ENCODE results near the gene ACAA1. TPM values are rescaled to one million over a fixed set of nuclear protein-coding genes. Genes with fewer than 3 reads are reported as not detected.

Gene ACAA1
- total and polyA plus RNA-seq, 2 donors (not counting 1 experiment from before 2014, with no cell fraction given): 98.4 to 143 TPM

DNA sequence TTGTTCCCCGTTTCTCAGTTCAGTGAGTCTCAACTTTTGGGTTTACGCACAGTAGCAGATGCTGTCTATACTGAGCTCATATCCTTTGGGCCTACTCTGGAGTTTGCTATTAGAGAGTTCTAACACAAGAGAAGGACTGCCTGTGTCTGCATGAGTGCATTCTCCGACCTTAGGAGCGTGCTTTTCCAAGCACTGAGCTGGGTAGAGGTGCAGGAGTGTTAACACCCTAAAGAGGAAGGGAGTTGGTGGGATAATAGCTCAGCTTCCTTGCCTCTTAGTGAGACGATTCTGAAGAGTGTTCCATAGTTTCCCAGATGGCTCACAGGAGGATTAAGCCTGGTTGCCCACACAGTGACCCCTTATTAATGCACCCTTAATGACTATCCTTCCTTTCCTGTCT, 21.5 kb upstream of the ACAA1 start:
- Histone ChIP-seq H3K9ac (ENCODE audit: low read length) (no peak overlapping the region), H3K27me3 (replicated peaks in 1 of 4; ENCODE audit: control extremely low read depth in 1 of 4, control insufficient read depth in 3 of 4, insufficient read depth in 4 of 4, low read length in 3 of 4) (no peaks in the 10 kb centered on the region), H3K4me3 (ENCODE audit: control extremely low read depth in 1 of 5, extremely low read depth in 1 of 5, insufficient read depth in 1 of 5, low read depth in 2 of 5, low read length in 4 of 5) (no peak overlapping the region), H4K20me1 (ENCODE audit: control insufficient read depth, insufficient read depth, low read length, poor library complexity, severe bottlenecking) (no peaks in the 10 kb centered on the region), H3K4me2 (replicated peaks; ENCODE audit: low read depth, low read length, poor library complexity, severe bottlenecking) (no peak overlapping the region), H3K4me1 (ENCODE audit: control insufficient read depth in 2 of 2, insufficient read depth in 2 of 2, low read length in 2 of 2) (peaks cover 11 to 12% of the 10 kb centered on the region in 2 donors), H3K9me3 (ENCODE audit: control extremely low read depth in 1 of 3, control insufficient read depth in 2 of 3, insufficient read depth in 1 of 3, low read length in 2 of 3) (no peaks in the 10 kb centered on the region), H3K36me3 (replicated peaks in 1 of 2; ENCODE audit: control extremely low read depth in 1 of 2, control insufficient read depth in 1 of 2, extremely low read depth in 1 of 2, insufficient read depth in 2 of 2, low read length in 1 of 2) (no peaks in the 10 kb centered on the region), H3K79me2 (ENCODE audit: control insufficient read depth, insufficient read depth, low read length) (no peaks in the 10 kb centered on the region), H3K27ac (ENCODE audit: low read length in 2 of 2) (peak overlapping the region in 1 of 2 donors; percentile 24), H2AFZ (ENCODE audit: insufficient read depth, low read depth, low read length, poor library complexity, severe bottlenecking) (peak overlapping the region; percentile 41)
- Mint-ChIP-seq H3K4me1 (peaks cover 15% of the 10 kb centered on the region), H3K27ac (peak overlapping the region; percentile 68), H3K27me3 (no peaks in the 10 kb centered on the region), H3K9me3 (ENCODE audit: insufficient read depth) (no peaks in the 10 kb centered on the region), H3K4me3 (no peak overlapping the region)
- ATAC-seq (ENCODE audit: low read depth): no peak
- CTCF ChIA-PET: no interaction called here
- POLR2A ChIA-PET: no interaction called here
- intact Hi-C loops (cut with micrococcal nuclease): no loop called here
- TF ChIP-seq, protein P1, sequence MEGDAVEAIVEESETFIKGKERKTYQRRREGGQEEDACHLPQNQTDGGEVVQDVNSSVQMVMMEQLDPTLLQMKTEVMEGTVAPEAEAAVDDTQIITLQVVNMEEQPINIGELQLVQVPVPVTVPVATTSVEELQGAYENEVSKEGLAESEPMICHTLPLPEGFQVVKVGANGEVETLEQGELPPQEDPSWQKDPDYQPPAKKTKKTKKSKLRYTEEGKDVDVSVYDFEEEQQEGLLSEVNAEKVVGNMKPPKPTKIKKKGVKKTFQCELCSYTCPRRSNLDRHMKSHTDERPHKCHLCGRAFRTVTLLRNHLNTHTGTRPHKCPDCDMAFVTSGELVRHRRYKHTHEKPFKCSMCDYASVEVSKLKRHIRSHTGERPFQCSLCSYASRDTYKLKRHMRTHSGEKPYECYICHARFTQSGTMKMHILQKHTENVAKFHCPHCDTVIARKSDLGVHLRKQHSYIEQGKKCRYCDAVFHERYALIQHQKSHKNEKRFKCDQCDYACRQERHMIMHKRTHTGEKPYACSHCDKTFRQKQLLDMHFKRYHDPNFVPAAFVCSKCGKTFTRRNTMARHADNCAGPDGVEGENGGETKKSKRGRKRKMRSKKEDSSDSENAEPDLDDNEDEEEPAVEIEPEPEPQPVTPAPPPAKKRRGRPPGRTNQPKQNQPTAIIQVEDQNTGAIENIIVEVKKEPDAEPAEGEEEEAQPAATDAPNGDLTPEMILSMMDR (IDR thresholded peaks at IDR 0.05): no peak
- TF ChIP-seq EZH2 (IDR thresholded peaks at IDR 0.05; ENCODE audit: borderline replicate concordance, insufficient read depth, low read depth, low read length, poor library complexity, severe bottlenecking): no peak
- no peak for DNase-seq
- WGBS (ENCODE audit: insufficient coverage): 66% methylated on average over 4 of the region's 5 CpGs

DNA sequence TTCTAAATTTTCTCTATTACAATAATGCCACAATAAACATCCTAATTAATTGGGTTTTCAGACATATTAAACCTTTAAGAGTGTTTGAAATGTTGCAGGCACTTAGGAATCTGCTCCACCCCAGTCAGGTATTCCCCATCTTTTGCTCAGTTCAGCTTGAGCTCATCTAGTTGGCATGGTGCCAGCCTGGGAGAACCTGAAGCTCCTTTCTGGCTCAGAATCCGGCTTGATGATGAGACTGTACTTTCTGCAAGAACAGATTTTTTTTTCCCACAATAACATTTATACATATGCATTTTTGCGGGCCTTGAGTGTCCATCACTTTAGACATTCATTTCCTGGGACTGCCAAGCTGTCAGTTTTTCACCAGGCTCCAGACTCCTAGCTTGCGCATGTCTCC, 20.7 kb upstream of the ACAA1 start:
- no peak for ATAC-seq (ENCODE audit: low read depth)
- Mint-ChIP-seq H3K9me3 (ENCODE audit: insufficient read depth) (no peaks in the 10 kb centered on the region), H3K27ac (no peak overlapping the region), H3K4me1 (peaks cover 16% of the 10 kb centered on the region), H3K27me3 (no peaks in the 10 kb centered on the region), H3K4me3 (no peak overlapping the region)
- no peak overlapping the region for H3K27ac ChIP-seq (ENCODE audit: low read length in 2 of 2)
- H2AFZ ChIP-seq (ENCODE audit: insufficient read depth, low read depth, low read length, poor library complexity, severe bottlenecking): no peak overlapping the region
- H3K36me3 ChIP-seq (replicated peaks in 1 of 2; ENCODE audit: control extremely low read depth in 1 of 2, control insufficient read depth in 1 of 2, extremely low read depth in 1 of 2, insufficient read depth in 2 of 2, low read length in 1 of 2): no peaks in the 10 kb centered on the region
- H3K4me2 ChIP-seq (replicated peaks; ENCODE audit: low read depth, low read length, poor library complexity, severe bottlenecking): no peak overlapping the region
- TF ChIP-seq, protein P1 (IDR thresholded peaks at IDR 0.05): no peak
- no peak for TF ChIP-seq EZH2 (IDR thresholded peaks at IDR 0.05; ENCODE audit: borderline replicate concordance, insufficient read depth, low read depth, low read length, poor library complexity, severe bottlenecking)
- 100% methylated on average over 1 of the region's 3 CpGs for WGBS (ENCODE audit: insufficient coverage)
- intact Hi-C loops (cut with micrococcal nuclease): no loop called here
- H3K9ac ChIP-seq (ENCODE audit: low read length): no peak overlapping the region
- H3K79me2 ChIP-seq (ENCODE audit: control insufficient read depth, insufficient read depth, low read length): no peaks in the 10 kb centered on the region
- no peaks in the 10 kb centered on the region for H4K20me1 ChIP-seq (ENCODE audit: control insufficient read depth, insufficient read depth, low read length, poor library complexity, severe bottlenecking)
- ChIA-PET CTCF (no interaction called here), POLR2A (no interaction called here)
- H3K27me3 ChIP-seq (replicated peaks in 1 of 4; ENCODE audit: control extremely low read depth in 1 of 4, control insufficient read depth in 3 of 4, insufficient read depth in 4 of 4, low read length in 3 of 4): no peaks in the 10 kb centered on the region
- no peaks in the 10 kb centered on the region for H3K9me3 ChIP-seq (ENCODE audit: control extremely low read depth in 1 of 3, control insufficient read depth in 2 of 3, insufficient read depth in 1 of 3, low read length in 2 of 3)
- no peak for DNase-seq
- H3K4me3 ChIP-seq (ENCODE audit: control extremely low read depth in 1 of 5, extremely low read depth in 1 of 5, insufficient read depth in 1 of 5, low read depth in 2 of 5, low read length in 4 of 5): no peak overlapping the region
- peaks cover 11 to 12% of the 10 kb centered on the region in 2 donors for H3K4me1 ChIP-seq (ENCODE audit: control insufficient read depth in 2 of 2, insufficient read depth in 2 of 2, low read length in 2 of 2)

All from B cell (primary cell).